Tibial artery (tissue), 4 donors: ENCODE results near the gene FAM78A.

Experiments
- DNase-seq, 2 donors: peaks; one replicate each; pipeline ENCODE4 v3.0.0-alpha.2; 2019
- H3K27ac ChIP-seq, 2 donors: fragments of 200-600 bp; sonication (generic) in 1 of 2; 1 replicate in 1 of 2; 2 replicates in 1 of 2; pipeline ENCODE4 v1.5.1; 2018 to 2019; ENCODE audit warnings: mild to moderate bottlenecking in 1 of 2
- H3K27me3 ChIP-seq, 2 donors: fragments of 200-600 bp; sonication (generic) in 1 of 2; one replicate each; pipeline versions ENCODE4 v1.5.1 to v1.6.0; 2016 to 2019
- H3K36me3 ChIP-seq, 3 donors: fragments of 200-600 bp; sonication (generic) in 2 of 3; one replicate each; pipeline ENCODE4 v1.5.1; 2016 to 2019; ENCODE audit warnings: mild to moderate bottlenecking in 2 of 3
- H3K4me1 ChIP-seq, 4 donors: fragments of 200-600 bp; sonication (generic) in 2 of 4; 1 replicate in 3 of 4; 2 replicates in 1 of 4; pipeline ENCODE4 v1.5.1; 2016 to 2019
- H3K4me3 ChIP-seq, 2 donors: fragments of 200-600 bp; sonication (generic) in 1 of 2; 1 replicate in 1 of 2; 2 replicates in 1 of 2; pipeline ENCODE4 v1.5.1; 2018 to 2019; ENCODE audit warnings: mild to moderate bottlenecking in 2 of 2
- H3K9me3 ChIP-seq, 3 donors: fragments of 200-600 bp; sonication (generic) in 1 of 3; one replicate each; pipeline ENCODE4 v1.5.1; 2016 to 2019
- intact Hi-C: fragments of 100-400 bp; cut with DNase I; formaldehyde crosslinking; loops from one replicate; pipeline ENCODE4 v1.15.0; 2023; ENCODE audit warnings: low total_unique reads
- TF ChIP-seq, protein P1 (sequence below), 2 experiments: fragments of 200-600 bp in 1 of 2; fragments of 450-650 bp in 1 of 2; IDR thresholded peaks; one replicate each; pipeline ENCODE4 v1.5.1; 2017 to 2019; ENCODE audit warnings: antibody characterized with exemption in 2 of 2, mild to moderate bottlenecking in 1 of 2, moderate library complexity in 1 of 2

Gene FAM78A

DNA sequence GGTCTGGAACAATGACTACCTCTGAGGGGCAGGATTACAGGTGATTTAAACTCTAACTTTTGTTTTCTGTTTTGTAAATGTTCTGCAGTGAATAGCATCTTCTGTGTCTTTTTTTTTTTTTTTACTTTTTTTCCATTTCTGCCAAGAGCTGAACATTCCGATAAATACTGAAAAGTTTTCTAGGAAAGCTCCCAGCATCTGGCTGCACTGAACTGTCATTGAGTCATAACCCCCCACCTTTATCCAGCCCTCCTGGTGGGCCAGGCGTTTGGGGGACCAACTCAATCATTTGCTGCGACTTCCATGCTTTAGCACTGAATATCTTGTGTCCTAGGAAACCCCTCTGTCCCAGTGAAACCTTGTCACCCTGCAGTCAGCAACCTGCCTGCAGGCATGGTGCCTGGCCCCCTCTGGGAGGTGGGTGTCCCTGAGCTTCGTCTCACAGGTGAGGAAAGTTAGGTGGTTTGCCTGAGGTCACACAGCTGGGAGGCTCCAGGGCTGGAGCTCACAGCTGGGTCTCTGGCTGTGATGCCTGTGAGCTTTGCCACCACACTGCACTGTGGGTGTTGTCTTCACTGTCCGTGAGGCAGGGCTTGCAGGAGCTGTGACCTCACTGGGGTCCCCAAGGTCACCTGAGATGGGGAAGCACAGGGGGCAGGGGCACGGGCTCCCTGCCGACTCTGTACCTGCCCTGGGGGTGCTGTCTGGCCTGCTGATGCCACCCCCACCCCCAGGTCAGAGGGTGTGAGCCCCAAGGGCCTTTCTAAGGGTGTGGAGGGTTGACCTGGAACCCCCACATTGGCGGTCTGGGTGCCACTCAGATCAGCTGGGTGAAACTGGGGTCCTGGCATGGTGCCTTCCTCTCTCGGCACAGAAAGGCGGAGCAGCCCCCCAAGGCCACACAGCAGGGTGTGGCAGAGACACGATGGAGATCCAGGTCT, 27.3 kb upstream of the FAM78A start:
- TF ChIP-seq, protein P1, sequence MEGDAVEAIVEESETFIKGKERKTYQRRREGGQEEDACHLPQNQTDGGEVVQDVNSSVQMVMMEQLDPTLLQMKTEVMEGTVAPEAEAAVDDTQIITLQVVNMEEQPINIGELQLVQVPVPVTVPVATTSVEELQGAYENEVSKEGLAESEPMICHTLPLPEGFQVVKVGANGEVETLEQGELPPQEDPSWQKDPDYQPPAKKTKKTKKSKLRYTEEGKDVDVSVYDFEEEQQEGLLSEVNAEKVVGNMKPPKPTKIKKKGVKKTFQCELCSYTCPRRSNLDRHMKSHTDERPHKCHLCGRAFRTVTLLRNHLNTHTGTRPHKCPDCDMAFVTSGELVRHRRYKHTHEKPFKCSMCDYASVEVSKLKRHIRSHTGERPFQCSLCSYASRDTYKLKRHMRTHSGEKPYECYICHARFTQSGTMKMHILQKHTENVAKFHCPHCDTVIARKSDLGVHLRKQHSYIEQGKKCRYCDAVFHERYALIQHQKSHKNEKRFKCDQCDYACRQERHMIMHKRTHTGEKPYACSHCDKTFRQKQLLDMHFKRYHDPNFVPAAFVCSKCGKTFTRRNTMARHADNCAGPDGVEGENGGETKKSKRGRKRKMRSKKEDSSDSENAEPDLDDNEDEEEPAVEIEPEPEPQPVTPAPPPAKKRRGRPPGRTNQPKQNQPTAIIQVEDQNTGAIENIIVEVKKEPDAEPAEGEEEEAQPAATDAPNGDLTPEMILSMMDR (IDR thresholded peaks at IDR 0.05), result no peak
- H3K27ac ChIP-seq, result no peak overlapping the region
- H3K36me3 ChIP-seq, result peaks cover 0 to 4% (median 0%) of the 10 kb centered on the region in 3 donors
- no peak for DNase-seq
- H3K9me3 ChIP-seq, result no peaks in the 10 kb centered on the region
- H3K4me1 ChIP-seq, result no peaks in the 10 kb centered on the region
- intact Hi-C loops, result no loop called here
- no peaks in the 10 kb centered on the region for H3K27me3 ChIP-seq
- H3K4me3 ChIP-seq, result no peak overlapping the region

DNA sequence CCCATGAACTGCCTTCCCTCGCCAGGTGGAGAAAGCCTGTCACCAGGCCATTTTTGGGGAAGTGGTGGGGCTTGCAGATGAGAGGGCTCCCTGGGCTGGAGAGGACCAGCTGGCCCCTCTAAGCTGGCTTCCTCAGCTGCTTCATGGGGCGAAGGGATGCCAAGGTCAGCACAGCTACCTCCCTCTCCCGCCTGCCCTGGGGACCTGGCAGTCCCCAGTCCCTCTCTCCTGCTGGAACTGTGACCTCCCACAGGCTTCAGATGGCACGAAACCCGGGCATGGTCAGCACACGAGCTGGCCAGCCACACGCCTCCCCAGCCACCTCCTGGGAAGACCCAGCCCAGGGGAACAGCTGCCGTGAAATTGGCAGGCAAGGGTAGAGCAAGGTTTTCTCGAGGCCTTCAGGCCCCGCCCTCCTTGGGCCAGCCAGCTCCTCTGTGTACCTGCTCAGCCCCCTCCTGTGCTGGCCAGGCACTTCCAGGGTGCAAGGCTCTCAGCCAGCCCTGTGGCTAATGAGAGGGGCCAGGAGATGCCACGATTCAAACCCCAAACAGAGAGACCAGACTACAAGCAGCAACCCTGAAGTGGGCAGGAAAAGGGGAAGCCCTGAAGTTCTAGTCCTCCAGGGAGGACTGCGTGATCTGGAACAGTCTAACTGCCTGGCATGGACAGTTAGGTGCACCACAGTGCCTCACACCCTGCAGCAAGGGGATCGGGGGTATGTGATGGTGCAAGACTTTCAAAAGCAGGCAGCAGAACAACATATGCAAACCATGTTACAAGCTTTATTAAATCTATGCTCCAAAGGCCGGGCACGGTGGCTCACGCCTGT, 26.1 kb upstream of the FAM78A start:
- H3K27ac ChIP-seq, result no peak overlapping the region

DNA sequence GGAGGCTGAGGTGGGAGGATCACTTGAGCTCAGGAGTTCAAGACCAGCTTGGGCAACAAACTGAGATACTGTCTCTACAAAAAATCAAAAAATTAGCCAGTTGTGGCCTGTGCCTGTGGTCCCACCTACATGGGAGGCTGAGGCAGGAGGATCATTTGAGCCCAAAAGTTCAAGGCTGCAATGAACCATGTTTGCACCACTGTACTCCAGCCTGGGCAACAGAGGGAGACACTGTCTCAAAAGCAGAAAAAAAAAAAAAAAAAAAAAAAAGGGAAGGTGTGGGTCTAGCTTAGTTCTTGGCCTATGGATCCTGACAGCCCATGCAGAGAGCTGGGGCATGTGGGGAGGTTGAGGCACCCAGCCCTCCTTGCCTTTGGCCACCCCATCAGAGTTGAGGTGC, 24.1 kb upstream of the FAM78A start:
- no peaks in the 10 kb centered on the region for H3K27me3 ChIP-seq

More for the DNA sequence above, 26.1 kb upstream of the FAM78A start:
- no peak for DNase-seq
- Histone ChIP-seq H3K4me3 (no peak overlapping the region), H3K4me1 (no peaks in the 10 kb centered on the region), H3K9me3 (no peaks in the 10 kb centered on the region), H3K27me3 (no peaks in the 10 kb centered on the region), H3K36me3 (peaks cover 0 to 4% (median 0%) of the 10 kb centered on the region in 3 donors)
- intact Hi-C loops, result no loop called here
- TF ChIP-seq, protein P1 (IDR thresholded peaks at IDR 0.05), result no peak

DNA sequence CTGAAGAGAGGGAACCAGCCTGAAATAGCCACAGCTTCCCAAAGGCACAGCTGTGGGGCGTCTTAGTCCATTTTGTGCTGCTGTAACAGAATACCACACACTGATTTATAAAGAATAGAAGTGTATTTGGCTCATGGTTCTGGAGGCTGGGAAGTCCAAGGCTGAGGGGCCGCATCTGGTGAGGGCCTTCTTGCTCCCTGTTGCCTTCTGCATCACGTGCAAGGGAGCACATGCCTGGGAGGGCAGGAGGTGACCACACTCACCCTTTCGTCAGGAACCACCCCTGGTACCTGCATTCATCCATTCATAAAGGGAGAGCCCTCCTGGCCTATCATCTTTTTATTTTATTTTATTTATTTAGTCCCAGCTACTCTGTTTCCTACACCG, 23.6 kb upstream of the FAM78A start:
- TF ChIP-seq, protein P1 (IDR thresholded peaks at IDR 0.05), result no peak
- peaks cover 0 to 6% (median 1%) of the 10 kb centered on the region in 3 donors for H3K36me3 ChIP-seq
- no peaks in the 10 kb centered on the region for H3K4me1 ChIP-seq
- no peak overlapping the region for H3K4me3 ChIP-seq
- intact Hi-C loops, result no loop called here
- no peaks in the 10 kb centered on the region for H3K27me3 ChIP-seq
- no peak overlapping the region for H3K27ac ChIP-seq
- DNase-seq, result no peak
- no peaks in the 10 kb centered on the region for H3K9me3 ChIP-seq

More for the DNA sequence above, 24.1 kb upstream of the FAM78A start:
- Histone ChIP-seq H3K4me3 (no peak overlapping the region), H3K27ac (no peak overlapping the region), H3K9me3 (no peaks in the 10 kb centered on the region), H3K36me3 (peaks cover 0 to 4% (median 3%) of the 10 kb centered on the region in 3 donors), H3K4me1 (no peaks in the 10 kb centered on the region)
- TF ChIP-seq, protein P1 (IDR thresholded peaks at IDR 0.05), result no peak
- DNase-seq, result no peak
- intact Hi-C loops, result no loop called here

DNA sequence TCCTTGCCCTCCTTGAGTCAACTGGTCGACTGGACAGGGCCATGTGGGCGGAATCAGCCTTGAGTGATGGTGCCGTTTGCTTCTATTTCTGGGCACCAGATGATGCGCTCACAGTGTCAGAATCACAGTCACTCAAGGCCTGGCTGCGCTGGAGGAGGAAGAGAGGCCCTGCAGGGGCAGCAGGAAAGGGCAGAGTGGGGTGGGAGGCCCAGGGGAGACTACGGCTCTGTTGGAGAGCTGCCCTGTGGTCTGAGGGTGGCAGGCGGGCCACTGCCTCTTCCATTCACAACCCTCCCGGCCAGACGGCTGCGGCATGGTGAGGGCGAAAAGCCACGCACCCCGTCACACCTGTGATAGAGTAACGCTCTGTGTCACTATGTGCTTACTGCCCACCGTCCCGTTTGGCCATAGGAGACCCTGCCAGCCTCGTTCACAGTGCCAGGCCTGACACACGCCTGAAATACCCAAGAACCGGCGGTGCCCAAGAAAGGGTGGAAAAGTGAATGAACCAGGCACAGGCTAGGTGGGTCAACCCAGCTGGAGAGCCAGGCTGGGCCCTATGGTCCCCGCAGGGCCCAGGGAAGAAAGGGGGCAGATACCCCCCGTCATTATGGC, 23.1 kb upstream of the FAM78A start:
- no peak overlapping the region for H3K4me3 ChIP-seq
- no peak overlapping the region for H3K27ac ChIP-seq
- intact Hi-C loops, result no loop called here
- no peak for DNase-seq
- H3K36me3 ChIP-seq, result peaks cover 0 to 6% (median 0%) of the 10 kb centered on the region in 3 donors
- H3K4me1 ChIP-seq, result no peaks in the 10 kb centered on the region
- H3K27me3 ChIP-seq, result no peaks in the 10 kb centered on the region
- no peaks in the 10 kb centered on the region for H3K9me3 ChIP-seq
- TF ChIP-seq, protein P1 (IDR thresholded peaks at IDR 0.05), result no peak
